HCT116 (cell line): Measurements from ENCODE around the gene GATAD2B. TPM values are rescaled to one million over a fixed set of nuclear protein-coding genes. Genes with fewer than 3 reads are reported as not detected.

Source experiments
- ATAC-seq: fragments of 200-7000 bp; cut with Tn5 transposase; 2 replicates; pipeline ENCODE4 v1.9.1; 2020; ENCODE audit warnings: mild to moderate bottlenecking, moderate library complexity
- BruUV-seq: library from RNA; stranded (reverse); fragments of 400-500 nt; replicated peaks from 2 replicates; lab custom pipeline; 2021; lab: Mats Ljungman, UMichigan
- CTCF ChIA-PET: fragments of 300-600 bp; sonication (Branson Sonifier 250); formaldehyde crosslinking; loops from one replicate; lab custom pipeline; 2021; ENCODE audit warnings: antibody characterized with exemption; lab: Charles Lee
- POLR2A ChIA-PET: fragments of 300-600, 350-600 bp; sonication (Branson Sonifier 250); formaldehyde crosslinking; loops from one replicate; lab custom pipeline; 2021; ENCODE audit warnings: antibody characterized with exemption; lab: Charles Lee
- RAD21 ChIA-PET, 2 experiments: fragments of 300-600 bp; sonication (Branson Sonifier 250); formaldehyde crosslinking; loops; one replicate each; lab custom pipeline; 2023; ENCODE audit warnings: low total read pairs in 2 of 2; ENCODE audit not compliant: uncharacterized antibody in 2 of 2, unreplicated experiment in 2 of 2, low non-redundant PET in 1 of 2; lab: Charles Lee
- DNase-seq: peaks from one replicate; pipeline ENCODE4 v3.0.0-alpha.2; 2010; ENCODE audit warnings: low read depth, low spot score
- H2AFZ ChIP-seq: fragments of 200-600 bp; shearing (Covaris generic), sonication (generic); 2 replicates; pipeline ENCODE4 v1.6.1; 2017; ENCODE audit warnings: low read depth, mixed run types, mixed read lengths, antibody characterized with exemption, low read length; ENCODE audit not compliant: poor library complexity, severe bottlenecking
- H3K27ac ChIP-seq: 2 replicates; pipeline ENCODE4 v1.5.1; 2012; ENCODE audit warnings: low read depth, low read length
- H3K27me3 ChIP-seq: fragments of 200-600 bp; sonication (generic); 2 replicates; pipeline ENCODE4 v1.6.1; 2016; ENCODE audit warnings: mixed run types, low read length, mixed read lengths; ENCODE audit not compliant: insufficient read depth
- H3K36me3 ChIP-seq, 2 experiments: fragments of 200-500 bp in 1 of 2; fragments of 200-600 bp in 1 of 2; sonication (Bioruptor generic) in 1 of 2; sonication (generic) in 1 of 2; 2 replicates each; pipeline versions ENCODE4 v1.5.1 to v1.6.1; 2014 to 2016; ENCODE audit warnings: low read length in 2 of 2, inconsistent platforms in 1 of 2, mixed read lengths in 1 of 2, mixed run types in 1 of 2; ENCODE audit not compliant: insufficient read depth in 2 of 2, control insufficient read depth in 1 of 2
- H3K4me1 ChIP-seq, 2 experiments: fragments of 200-600 bp in 1 of 2; sonication (generic) in 1 of 2; 2 replicates each; pipeline versions ENCODE4 v1.5.1 to v1.6.1; 2012 to 2017; ENCODE audit warnings: low read length in 2 of 2, inconsistent platforms in 1 of 2, mild to moderate bottlenecking in 1 of 2, mixed read lengths in 1 of 2, mixed run types in 1 of 2, moderate library complexity in 1 of 2; ENCODE audit not compliant: insufficient read depth in 2 of 2, control insufficient read depth in 1 of 2
- H3K4me2 ChIP-seq: fragments of 200-600 bp; sonication (generic); 2 replicates; pipeline ENCODE4 v1.6.1; 2017; ENCODE audit warnings: mixed run types, low read length, mixed read lengths
- H3K4me3 ChIP-seq, 2 experiments: fragments of 200-600 bp in 1 of 2; sonication (generic) in 1 of 2; replicated peaks in 1 of 2; 2 replicates each; pipeline ENCODE4 v1.5.1; 2011 to 2016; ENCODE audit warnings: low read length in 2 of 2, control low read depth in 1 of 2, low read depth in 1 of 2, mild to moderate bottlenecking in 1 of 2, mixed read lengths in 1 of 2, mixed run types in 1 of 2
- H3K79me2 ChIP-seq: fragments of 200-600 bp; sonication (generic); 2 replicates; pipeline ENCODE4 v1.6.1; 2017; ENCODE audit warnings: mild to moderate bottlenecking, mixed run types, low read length, moderate library complexity, mixed read lengths; ENCODE audit not compliant: insufficient read depth
- H3K9ac ChIP-seq: fragments of 200-600 bp; sonication (generic); 2 replicates; pipeline ENCODE4 v1.6.1; 2016; ENCODE audit warnings: low read length, mixed read lengths
- H3K9me2 ChIP-seq: fragments of 200-600 bp; sonication (generic), shearing (Covaris generic); 2 replicates; pipeline ENCODE4 v1.6.1; 2017; ENCODE audit warnings: mixed run types, mild to moderate bottlenecking, moderate library complexity; ENCODE audit not compliant: insufficient read depth
- H3K9me3 ChIP-seq, 2 experiments: fragments of 200-500 bp in 1 of 2; fragments of 200-600 bp in 1 of 2; sonication (Bioruptor generic) in 1 of 2; sonication (generic) in 1 of 2; 2 replicates each; pipeline ENCODE4 v1.6.1; 2014 to 2017; ENCODE audit warnings: low read length in 2 of 2, mixed read lengths in 2 of 2, inconsistent platforms in 1 of 2, low read depth in 1 of 2, mild to moderate bottlenecking in 1 of 2, mixed run types in 1 of 2, moderate library complexity in 1 of 2; ENCODE audit not compliant: control insufficient read depth in 1 of 2, insufficient read depth in 1 of 2
- H4K20me1 ChIP-seq: fragments of 200-600 bp; sonication (generic), shearing (Covaris generic); 2 replicates; pipeline ENCODE4 v1.6.1; 2017; ENCODE audit warnings: mixed run types, mild to moderate bottlenecking, moderate library complexity; ENCODE audit not compliant: insufficient read depth
- ATF3 ChIP-seq: IDR thresholded peaks from 2 replicates; pipeline ENCODE4 v1.6.1; 2012
- CEBPB ChIP-seq: IDR thresholded peaks from 2 replicates; pipeline ENCODE4 v1.6.1; 2012; ENCODE audit warnings: low read depth
- EGR1 ChIP-seq: IDR thresholded peaks from 2 replicates; pipeline ENCODE4 v1.6.1; 2012; ENCODE audit warnings: low read depth
- POLR2A ChIP-seq: IDR thresholded peaks from 2 replicates; pipeline ENCODE4 v1.7.0; 2011; ENCODE audit warnings: borderline replicate concordance; ENCODE audit not compliant: insufficient read depth, insufficient read length; ENCODE audit errors: extremely low read depth
- POLR2AphosphoS5 ChIP-seq: IDR thresholded peaks from 2 replicates; pipeline ENCODE4 v1.6.1; 2011; ENCODE audit warnings: mild to moderate bottlenecking, low read depth, low read length, moderate library complexity
- RAD21 ChIP-seq: IDR thresholded peaks from 2 replicates; pipeline ENCODE4 v1.6.1; 2012; ENCODE audit warnings: low read depth, mild to moderate bottlenecking
- REST ChIP-seq: IDR thresholded peaks from 2 replicates; pipeline ENCODE4 v1.6.1; 2012; ENCODE audit warnings: low read depth
- SIN3A ChIP-seq: IDR thresholded peaks from 2 replicates; pipeline ENCODE4 v1.6.1; 2012; ENCODE audit warnings: low read depth
- ZBTB33 ChIP-seq: IDR thresholded peaks from 2 replicates; pipeline ENCODE4 v1.6.1; 2011; ENCODE audit warnings: mild to moderate bottlenecking, low read length, moderate library complexity; ENCODE audit not compliant: insufficient replicate concordance; ENCODE audit errors: extremely low read depth
- ZFX ChIP-seq: fragments of 450-650 bp; IDR thresholded peaks from 2 replicates; pipeline ENCODE4 v1.6.1; 2017
- intact Hi-C: fragments of 100-400 bp; cut with micrococcal nuclease; formaldehyde crosslinking; loops from 2 replicates; pipeline ENCODE4 v1.10.0; 2022
- total RNA-seq: library from RNA; stranded (reverse); gene quantifications from one replicate; pipeline ENCODE4 v1.2.1, GENCODE V29; 2021; ENCODE audit not compliant: unreplicated experiment

Gene GATAD2B
- total RNA-seq, 1 experiment from 2014 or later = 50.2 TPM

- TF ChIP-seq ATF3 = no peak
- TF ChIP-seq POLR2A = no peak
- TF ChIP-seq EGR1 = no peak
- TF ChIP-seq RAD21 = no peak
- no peak for TF ChIP-seq ZFX
- no peak for TF ChIP-seq POLR2AphosphoS5
- no peak for TF ChIP-seq SIN3A
- TF ChIP-seq CEBPB = no peak
- TF ChIP-seq ZBTB33 = no peak
- no peak for TF ChIP-seq REST
- no peak for ATAC-seq
Measured at GRCh38 chr1:153795934-153796785, 126.6 kb downstream of the GATAD2B start.

More at GRCh38 chr1:153795934-153796785, 126.6 kb downstream of the GATAD2B start:
- intact Hi-C loops = loop anchor here (5.0 kb wide), 1 partner anchor 171 kb away; the partner anchor contains the start of gene CREB3L4
- Histone ChIP-seq H2AFZ (no peak overlapping the region), H3K4me1 (peaks cover 0 to 8% of the 10 kb centered on the region in 2 experiments; a peak in 1 of 4 replicates), H3K36me3 (no peaks in the 10 kb centered on the region), H3K27me3 (no peaks in the 10 kb centered on the region), H3K27ac (no peak overlapping the region), H3K4me2 (no peak overlapping the region), H3K79me2 (no peaks in the 10 kb centered on the region), H4K20me1 (no peaks in the 10 kb centered on the region), H3K9ac (no peak overlapping the region), H3K4me3 (no peak overlapping the region), H3K9me3 (no peaks in the 10 kb centered on the region), H3K9me2 (no peaks in the 10 kb centered on the region)
- ChIA-PET CTCF (interaction anchor here (2.7 kb wide), 1 partner anchor 191 kb away, joined by 17 read pairs; the partner anchor contains the start of gene RAB13), POLR2A (no interaction called here), RAD21 (interaction anchor here (1.1 to 2.2 kb wide), 2 partner anchors 190 to 191 kb away, joined by 4 to 10 read pairs; partner anchors contain the start of gene RAB13 (in 1 of the 2))
- no peak for DNase-seq
- no TSS peak for BruUV-seq
